NCI-H2081 treated with DMSO at 0.1 percent for 48 hours (cell line): ENCODE results near the gene RHBG.
"Not testable (repeated sequence)": the region's sequence is repeated elsewhere in the genome, so short reads cannot be mapped to it uniquely, and the experiment has no call there.

Experiments used
- DNase-seq: peaks from one replicate; lab custom pipeline; 2025; lab: John Stamatoyannopoulos, UW

Gene RHBG, protein sequence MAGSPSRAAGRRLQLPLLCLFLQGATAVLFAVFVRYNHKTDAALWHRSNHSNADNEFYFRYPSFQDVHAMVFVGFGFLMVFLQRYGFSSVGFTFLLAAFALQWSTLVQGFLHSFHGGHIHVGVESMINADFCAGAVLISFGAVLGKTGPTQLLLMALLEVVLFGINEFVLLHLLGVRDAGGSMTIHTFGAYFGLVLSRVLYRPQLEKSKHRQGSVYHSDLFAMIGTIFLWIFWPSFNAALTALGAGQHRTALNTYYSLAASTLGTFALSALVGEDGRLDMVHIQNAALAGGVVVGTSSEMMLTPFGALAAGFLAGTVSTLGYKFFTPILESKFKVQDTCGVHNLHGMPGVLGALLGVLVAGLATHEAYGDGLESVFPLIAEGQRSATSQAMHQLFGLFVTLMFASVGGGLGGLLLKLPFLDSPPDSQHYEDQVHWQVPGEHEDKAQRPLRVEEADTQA

DNA sequence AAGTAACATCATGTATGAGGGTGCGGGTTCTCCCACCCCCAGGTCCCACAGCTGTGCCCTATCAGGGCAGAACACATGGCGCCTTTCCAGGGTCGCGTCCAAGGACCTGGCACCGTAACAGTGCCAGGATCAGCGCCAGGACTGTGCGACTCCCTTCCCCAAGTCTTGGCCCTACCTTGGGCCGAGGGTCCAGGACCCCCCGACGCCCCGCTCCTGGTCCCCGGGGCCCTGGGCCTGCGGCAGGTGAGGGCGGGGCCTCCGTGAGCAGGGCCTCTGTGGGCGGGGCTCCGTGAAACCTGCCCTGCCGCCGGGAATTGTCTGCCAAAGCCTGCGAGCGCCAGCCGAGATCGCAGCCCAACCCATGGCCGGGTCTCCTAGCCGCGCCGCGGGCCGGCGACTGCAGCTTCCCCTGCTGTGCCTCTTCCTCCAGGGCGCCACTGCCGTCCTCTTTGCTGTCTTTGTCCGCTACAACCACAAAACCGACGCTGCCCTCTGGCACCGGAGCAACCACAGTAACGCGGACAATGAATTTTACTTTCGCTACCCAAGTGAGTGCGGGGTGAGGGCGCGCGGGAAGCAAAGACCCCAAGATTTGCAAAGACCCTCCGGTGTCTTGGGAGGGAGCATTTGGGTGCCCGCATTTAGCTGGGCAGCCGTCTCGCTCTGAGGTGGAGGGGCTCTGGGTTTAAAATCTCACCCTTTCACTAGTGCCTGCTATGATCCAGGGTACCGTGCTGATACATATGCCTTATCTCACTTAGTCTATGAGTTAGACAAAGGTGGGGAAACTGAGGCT lies at the start of gene RHBG:
TSS of gene RHBG (plus strand) at position 323 of the 796 bp plus-strand sequence. CDS start at position 362, 39 bp downstream.
- DNase-seq: no peak

DNA sequence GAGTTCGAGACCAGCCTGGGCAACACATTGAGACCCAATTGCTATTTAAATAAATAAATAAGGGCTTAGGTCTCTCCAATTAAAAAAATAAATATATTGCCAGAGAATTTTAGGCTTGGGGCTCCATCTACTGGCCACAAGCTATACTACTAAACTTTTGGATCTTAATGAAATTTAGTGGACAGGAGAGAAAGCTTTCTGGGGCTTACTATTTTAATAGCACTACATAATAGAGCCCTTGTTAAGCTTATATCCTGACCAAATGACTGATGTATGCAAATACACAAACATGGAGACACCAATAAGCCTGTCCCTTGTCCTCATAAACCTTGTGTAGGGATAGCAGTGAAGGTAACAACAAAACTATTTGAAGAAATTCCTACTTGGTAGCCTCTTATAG lies 49.3 kb upstream of the RHBG start:
- no peak for DNase-seq

DNA sequence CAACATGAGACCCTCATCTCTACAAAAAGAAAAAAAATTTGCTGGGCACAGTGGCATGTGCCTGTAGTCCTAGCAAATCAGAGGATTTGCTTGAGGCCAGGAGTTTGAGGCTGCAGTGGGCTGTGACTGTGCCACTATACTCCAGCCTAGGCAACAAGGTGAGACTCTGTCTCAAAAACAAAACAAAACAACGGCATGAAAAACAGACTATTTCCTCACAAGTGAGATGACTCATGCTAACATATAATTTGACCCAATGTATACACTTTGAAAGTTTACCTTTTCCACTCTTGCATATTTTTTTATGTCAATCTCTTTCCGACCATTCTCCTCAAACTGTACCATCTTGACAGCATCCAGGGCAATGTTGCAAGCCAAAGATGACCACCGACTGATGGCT lies 48.5 kb upstream of the RHBG start:
- DNase-seq: no peak

DNA sequence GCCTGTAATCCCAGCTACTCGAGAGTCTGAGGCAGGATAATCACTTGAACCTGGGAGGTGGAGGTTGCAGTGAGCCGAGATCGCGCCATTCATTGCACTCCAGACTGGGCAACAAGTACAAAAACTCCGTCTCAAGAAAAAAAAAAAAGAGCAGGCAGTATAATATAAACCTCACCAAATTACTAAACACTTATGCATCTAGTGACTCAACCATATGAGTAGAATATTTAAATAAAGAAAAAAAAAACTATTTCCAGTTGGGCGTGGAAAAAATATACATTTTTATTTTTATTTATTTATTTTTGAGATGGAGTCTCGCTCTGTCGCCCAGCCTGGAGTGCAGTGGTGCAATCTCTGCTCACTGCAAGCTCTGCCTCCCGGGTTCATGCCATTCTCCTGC lies 45.8 kb upstream of the RHBG start:
- DNase-seq: not testable (repeated sequence)

DNA sequence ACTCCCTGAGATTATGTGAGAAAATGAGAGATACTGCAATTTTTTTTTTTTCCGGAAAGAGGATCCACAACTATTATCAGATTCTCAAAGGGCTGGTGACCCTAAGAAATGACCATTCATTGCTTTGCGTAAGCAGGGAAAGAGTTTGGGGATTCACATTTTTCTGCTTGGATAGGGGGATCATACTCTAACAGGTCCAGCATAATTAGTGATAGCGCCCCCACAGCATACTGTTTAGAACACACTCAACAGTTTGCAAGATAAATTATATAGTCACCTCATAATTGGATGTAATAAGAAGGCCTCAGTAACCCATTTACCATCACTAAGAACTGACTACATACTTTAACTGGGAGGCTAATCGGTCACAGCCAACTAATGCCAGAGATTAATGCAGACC lies 32.8 kb upstream of the RHBG start:
- no peak for DNase-seq

DNA sequence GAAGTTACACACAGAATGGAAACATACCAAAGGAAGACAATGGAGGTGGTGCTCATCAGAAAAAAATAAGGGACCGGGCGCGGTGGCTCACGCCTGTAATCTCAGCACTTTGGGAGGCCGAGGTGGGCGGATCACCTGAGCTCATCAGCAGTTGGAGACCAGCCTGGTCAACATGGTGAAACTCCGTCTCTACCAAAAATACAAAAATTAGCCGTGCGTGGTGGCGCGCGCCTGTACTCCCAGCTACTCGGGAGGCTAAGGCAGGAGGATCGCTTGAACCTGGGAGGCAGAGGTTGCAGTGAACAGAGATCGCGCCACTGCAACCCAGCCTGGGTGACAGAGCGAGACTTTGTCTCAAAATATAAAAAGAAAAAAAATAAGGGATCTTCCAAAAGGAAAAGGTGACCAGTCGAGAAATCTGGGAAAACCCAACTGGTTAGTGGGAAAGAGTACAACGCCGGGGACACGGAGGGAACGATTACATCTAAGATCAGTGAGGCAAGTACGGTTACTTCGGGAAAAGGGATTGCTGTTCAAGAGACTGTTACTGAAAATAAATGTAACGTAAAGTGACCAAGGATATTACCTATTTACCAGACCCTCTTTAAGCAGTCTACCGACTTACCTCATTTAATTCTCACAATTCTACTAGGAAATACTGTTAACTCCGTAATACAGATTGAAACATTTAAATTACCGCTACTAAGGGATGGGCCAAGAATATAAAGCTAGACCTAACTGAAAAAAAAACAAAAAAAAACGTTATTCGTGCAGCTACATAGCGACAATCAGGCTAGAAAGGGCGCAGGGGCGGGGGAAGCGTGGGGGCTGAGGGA lies 31.7 kb upstream of the RHBG start:
- no peak for DNase-seq

DNA sequence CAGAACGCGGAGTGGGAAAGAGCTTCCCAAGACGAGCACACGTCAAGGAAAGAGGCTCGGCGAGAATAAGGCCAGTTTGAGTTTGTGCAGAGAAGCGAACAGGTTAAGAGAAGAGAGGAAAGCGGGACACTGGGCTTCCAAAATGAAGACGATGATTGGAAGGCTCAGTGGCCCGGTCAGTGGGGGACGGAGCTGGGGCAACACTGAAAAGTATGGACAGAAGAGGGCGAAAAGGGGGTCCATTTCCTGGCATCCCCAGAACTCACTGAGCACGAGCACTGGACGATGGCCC lies 31.2 kb upstream of the RHBG start:
- no peak for DNase-seq

DNA sequence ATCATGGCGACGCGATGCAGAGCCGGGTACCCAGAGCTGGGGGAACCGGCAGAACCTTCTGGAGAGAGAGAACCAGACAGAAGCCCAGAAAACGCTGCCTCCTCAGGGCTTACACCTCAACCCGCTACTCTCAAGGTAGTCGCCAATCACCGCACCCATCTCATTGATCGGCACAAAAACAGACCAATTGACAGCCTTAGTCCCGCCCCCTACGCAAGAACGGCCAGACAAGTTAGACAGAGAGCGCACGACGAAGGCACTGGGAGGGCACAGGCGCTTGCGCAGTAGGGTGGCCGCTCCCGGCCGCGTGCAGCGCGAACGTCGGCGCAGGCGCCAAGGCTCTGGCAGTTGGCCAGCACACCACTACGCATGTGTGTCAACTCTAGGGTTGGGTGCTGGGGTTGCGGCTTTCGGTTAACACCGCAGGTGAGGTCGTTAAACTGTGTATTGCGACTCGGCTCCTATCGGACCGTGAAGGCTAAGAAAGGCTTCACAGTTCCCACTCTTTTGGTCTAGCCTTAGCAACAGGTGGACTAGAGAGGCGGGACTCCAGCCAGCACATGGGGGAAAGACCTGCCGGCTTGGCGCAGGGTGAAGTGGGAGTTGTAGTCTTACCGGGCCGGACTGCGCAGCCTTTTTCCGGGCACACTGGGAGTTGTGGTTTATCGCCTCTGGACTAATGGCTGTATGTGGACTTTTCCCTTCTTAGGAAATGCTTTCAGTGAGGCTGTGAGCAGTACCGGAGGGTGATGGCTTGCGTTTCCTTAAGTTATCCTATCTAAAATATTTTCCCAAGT lies 30.6 kb upstream of the RHBG start, which contains the start of the genes CCT3 and TSACC:
TSS of gene CCT3 (minus strand) at position 113 of the 797 bp plus-strand sequence. CDS start at position 5, 108 bp downstream.
TSS of gene TSACC (plus strand) at position 347 of the 797 bp plus-strand sequence. CDS start 1,232 bp downstream, outside the sequence.
- peak; percentile 100 for DNase-seq

DNA sequence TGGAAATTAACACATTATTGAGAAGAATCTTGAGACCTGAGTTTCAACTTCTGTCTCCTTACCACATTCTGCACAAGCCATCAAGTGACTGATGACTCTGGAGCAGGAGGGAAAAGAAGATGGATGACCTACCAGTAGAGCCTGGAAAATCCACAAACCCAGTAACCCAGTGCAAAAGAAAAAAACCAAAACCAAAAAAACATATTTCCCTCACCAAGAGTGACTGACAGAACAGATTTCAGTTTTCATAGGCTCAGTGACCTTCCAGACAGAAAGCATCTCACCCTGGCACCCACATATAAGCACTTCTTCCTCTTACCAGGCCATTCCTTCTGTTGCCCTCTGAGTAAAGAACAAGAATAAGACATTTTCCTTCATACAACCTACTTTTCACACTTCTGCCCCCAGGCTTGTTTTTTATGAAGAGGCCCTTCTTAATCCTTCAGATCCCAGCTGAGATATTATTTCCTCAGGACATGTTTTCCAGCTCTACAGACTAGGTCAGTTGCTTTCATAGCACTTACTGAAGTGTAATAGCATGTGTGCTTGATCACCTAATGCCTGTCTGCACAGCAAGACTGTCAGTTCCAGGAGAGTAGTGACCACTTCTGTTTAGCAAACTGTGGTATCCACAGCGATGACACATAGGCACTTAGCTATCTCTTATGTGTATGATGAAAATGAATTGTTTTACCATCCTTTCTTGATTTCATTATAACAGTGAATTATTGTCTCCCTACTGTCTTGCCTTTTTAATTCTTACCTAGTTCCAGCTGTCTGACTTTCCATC lies 26.6 kb upstream of the RHBG start:
- DNase-seq: no peak

DNA sequence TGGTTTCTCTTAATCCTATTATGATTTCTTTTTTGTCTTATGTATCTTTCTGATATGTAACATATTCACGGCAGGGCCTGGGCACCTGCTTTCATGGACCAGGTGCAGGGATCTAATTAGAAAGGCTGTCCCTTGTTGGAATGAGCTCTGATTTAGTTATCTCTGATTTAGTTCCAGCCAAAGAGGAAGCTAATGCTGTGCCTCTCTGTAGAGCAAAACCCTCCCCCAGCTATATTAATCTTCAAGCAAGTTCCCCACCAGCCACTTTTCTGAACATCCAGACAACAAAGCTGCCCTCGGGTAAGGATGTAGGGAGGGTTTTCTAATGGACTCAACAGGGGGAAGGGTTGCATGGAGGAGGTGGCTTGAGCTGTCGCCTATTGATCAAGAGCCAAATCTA lies 24.6 kb upstream of the RHBG start:
- DNase-seq: no peak

DNA sequence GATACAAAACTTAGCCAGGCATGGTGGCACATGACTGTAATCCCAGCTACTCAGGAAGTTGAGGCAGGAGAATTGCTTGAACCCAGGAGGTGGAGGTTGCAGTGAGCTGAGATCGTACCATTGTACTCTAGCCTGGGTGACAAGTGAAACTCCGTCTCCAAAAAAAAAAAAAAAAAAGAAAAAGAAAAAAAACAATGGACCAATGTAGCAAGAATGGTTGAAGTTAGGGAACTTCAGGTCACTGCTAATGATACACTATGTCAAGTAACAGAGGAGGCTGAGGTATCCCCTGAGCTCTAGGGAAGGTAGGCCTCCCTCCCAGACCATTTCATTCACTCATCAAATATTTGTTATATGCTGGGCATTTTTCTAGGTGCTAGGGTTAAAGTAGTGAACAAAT lies 23.0 kb upstream of the RHBG start:
- DNase-seq: not testable (repeated sequence)

DNA sequence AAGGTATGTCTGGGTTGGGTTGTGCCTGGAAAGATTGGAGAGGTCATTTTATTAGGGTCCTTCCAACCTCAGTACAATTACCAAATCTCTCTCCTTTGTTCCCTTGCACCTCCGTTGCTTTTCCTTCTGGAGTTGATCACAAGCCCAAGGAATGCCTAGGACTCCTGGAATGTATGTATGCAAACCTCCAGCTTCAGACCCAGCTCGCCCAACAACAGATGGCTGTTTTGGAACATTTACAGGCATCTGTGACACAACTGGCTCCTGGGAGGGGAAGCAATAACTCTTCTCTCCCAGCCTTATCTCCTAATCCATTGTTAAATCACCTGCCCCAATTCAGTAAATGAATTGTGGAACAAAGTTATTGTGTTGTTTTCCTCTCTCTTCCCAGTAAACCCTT lies 22.4 kb upstream of the RHBG start:
- no peak for DNase-seq

DNA sequence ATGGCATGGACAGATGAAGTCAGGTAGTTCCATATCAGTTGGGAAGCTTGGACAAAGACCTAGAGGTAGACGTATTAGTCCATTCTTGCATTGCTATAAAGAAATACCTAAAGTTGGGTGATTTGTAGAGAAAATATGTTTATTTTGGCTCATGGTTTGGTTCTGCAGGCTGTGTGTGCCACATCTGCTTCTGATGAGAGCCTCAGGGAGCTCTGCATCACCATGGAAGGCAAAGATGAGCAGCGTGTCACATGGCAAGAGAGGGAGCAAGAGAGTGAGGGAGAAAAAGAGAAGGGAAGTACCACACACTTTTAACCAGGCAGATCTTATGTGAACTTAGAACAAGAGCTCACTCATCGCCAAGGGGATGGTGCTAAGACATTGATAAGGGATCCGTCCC lies 21.7 kb upstream of the RHBG start:
- DNase-seq: no peak

DNA sequence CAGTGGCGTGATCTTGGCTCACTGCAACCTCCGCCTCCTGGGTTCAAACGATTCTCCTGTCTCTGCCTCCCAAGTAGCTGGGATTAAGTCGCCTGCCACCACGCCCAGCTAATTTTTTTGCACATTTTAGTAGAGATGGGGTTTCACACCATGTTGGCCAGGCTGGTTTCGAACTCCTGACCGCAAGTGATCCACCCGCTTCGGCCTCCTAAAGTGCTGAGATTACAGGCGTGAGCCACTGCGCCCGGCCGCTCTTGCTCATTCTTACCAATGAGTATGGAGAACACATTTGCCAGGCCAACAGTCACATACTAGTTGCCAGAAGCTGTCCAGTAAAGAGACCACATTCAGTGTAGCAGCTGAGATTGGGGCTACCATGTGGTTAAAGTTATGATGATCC lies 16.5 kb upstream of the RHBG start:
- not testable (repeated sequence) for DNase-seq

DNA sequence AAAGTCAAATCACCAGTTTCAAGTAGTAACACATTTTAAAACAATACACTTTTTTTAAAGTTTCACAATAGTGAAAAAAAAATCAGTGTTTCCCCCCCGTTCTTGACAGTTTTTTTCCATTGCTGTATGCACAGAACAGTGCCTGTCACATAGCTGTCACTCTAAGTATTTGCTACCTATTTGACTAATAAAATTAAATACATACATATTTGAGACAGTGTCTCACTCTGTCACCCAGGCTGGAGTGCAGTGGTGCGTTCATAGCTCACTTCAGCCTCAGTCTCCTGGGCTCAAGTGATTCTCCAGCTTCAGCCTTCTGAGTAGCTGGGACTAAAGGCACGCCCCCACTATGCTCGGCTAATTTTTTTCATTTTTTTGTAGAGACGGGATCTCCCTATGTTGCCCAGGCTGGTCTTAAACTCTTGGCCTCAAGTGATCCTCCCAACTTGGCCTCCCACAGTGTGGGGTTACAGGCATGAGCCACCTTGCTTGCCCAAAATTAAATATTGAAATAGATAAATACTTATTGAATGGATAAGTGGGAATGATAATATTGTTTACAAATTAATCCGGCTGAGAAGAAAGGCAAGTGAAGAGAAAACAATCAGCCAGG lies 12.6 kb upstream of the RHBG start:
- DNase-seq: no peak

DNA sequence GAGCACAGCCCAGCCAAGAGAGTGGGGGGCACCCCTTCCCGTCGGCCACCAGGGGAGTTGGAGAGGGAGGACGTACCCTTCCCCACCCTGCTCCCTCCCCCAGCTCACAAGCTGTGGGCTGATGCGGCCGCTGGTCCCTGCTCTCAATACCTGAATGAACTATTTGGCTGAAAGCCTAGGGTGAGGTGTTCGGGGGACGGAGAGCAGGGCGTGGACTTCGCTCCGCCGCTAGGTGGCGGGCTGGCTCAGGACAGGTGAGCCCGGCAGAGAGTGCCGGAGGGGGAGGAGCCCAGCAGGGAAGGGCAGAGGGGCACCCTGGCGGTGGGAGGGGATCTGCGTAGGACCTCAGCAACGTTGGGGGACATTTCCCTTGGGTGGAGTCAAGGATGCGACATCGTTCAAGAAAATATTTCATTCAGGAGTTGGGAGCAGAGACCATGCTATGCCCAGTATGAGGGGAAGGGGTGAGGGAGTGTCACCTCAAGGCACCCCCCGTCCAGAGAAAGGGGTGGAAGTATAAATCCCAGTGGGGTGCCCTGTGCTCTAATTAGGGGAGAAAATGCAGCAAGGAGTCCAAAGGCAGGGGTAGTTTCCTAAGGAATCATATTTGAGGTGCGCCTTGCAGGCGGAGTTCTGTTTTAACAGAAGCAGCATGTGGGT lies 12.0 kb upstream of the RHBG start:
- peak; percentile 74 for DNase-seq

DNA sequence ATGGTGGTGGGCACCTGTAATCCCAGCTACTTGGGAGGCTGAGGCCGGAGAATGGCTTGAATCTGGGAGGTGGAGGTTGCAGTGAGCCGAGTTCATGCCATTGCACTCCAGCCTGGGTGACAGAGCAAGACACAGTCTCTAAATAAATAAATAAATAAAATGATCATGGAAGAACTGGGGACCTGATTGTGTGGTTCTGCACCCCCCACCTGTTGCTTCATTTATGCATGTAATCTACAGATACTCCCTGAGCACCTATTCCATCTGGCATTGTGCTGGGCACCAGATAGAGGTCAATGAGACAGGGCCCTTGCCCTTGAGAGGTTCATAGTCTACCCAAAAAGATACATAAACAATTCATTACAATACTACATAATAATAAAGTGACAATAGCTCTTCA lies 11.0 kb upstream of the RHBG start:
- DNase-seq: no peak

DNA sequence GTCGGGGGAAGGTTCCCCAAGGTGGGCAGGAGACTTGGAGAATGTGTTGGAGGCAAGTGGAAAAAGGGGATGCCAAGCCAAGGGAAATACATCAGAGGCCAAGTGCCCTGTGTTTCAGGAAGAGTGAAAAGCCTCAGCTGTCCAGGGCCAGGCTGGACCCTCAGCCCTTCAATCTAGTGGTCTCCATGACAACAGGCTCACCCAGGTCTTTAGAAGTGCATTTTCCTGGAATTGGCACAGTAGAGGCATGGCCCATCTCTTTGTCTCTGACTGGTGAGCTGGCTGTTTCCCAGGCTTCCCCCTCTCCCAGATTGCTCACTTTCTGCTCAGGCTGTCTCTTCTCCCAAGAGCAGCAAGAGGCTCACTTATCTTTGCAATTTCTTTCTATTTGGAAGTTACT lies 10.4 kb upstream of the RHBG start:
- no peak for DNase-seq

DNA sequence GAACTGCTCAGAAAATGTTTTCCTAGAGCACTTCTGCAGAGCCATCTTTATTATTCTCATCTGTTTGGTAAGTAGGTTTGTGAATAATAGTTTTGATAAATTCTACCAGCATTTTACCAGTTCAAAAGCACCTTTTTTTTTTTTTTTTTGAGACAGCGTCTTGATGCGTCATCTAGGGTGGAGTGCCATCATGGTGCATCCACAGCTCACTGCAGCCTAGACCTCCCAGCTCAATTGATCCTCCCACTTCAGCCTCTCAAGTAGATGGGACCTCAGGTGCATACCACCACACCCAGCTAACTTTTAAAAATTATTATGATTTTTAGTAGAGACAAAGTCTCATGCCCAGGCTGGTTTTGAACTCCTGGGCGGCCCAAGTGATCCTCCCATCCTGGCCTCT lies 9.8 kb upstream of the RHBG start:
- DNase-seq: no peak

DNA sequence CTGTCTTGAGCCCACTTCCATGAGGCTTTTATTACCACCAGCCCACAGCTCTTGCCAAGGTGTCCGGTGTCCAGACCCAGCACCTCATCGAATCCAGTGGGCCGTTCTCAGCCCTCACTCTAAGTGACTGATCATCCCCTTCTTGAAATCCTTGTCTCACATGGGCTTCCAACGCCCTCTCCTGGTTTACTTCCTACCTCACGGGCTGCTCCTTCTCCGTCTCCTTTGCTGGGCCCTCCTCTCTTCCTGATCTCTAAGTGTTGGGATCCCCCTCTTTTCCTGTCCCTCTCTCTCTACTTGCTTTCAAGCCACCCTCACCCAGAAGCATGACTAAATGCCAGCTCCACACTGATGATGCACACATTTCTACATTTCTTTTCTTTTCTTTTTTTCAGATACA lies 9.0 kb upstream of the RHBG start:
- DNase-seq: no peak
